Esophagus muscularis mucosa (tissue), 4 donors: ENCODE results near the gene ARNT2. TPM values are rescaled to one million over a fixed set of nuclear protein-coding genes. Genes with fewer than 3 reads are reported as not detected.

Experiments
- DNase-seq: peaks from one replicate; pipeline ENCODE4 v3.0.0-alpha.2; 2017; ENCODE audit errors: extremely low spot score
- H3K27ac ChIP-seq, 4 donors: fragments of 200-600 bp; sonication (generic); replicated peaks in 1 of 4; 1 replicate in 3 of 4; 2 replicates in 1 of 4; pipeline ENCODE4 v1.5.1; 2016 to 2019; ENCODE audit warnings: mild to moderate bottlenecking in 1 of 4
- H3K27me3 ChIP-seq, 4 donors: fragments of 200-600 bp; sonication (generic); one replicate each; pipeline versions ENCODE4 v1.5.1 to v1.6.0; 2016 to 2019
- H3K36me3 ChIP-seq, 4 donors: fragments of 200-600 bp; sonication (generic); one replicate each; pipeline ENCODE4 v1.5.1; 2016 to 2019
- H3K4me1 ChIP-seq, 4 donors: fragments of 200-600 bp; sonication (generic); one replicate each; pipeline ENCODE4 v1.5.1; 2016 to 2019
- H3K4me3 ChIP-seq, 4 donors: fragments of 200-600 bp; sonication (generic); 1 replicate in 2 of 4; 2 replicates in 2 of 4; pipeline ENCODE4 v1.5.1; 2016 to 2019; ENCODE audit warnings: mild to moderate bottlenecking in 4 of 4, moderate library complexity in 1 of 4
- H3K9me3 ChIP-seq, 4 donors: fragments of 200-600 bp; sonication (generic); 1 replicate in 3 of 4; 2 replicates in 1 of 4; pipeline ENCODE4 v1.5.1; 2016 to 2019
- EP300 ChIP-seq: sonication (generic); formaldehyde crosslinking; IDR thresholded peaks from one replicate; pipeline ENCODE4 v1.6.1; 2017; ENCODE audit warnings: antibody characterized with exemption
- POLR2A ChIP-seq: fragments of 450-650 bp; IDR thresholded peaks from one replicate; pipeline ENCODE4 v1.6.1; 2017; ENCODE audit warnings: antibody characterized with exemption, moderate library complexity, mild to moderate bottlenecking, low read depth
- POLR2AphosphoS5 ChIP-seq, 2 donors: sonication (generic); formaldehyde crosslinking; IDR thresholded peaks; one replicate each; pipeline ENCODE4 v1.6.1; 2017; ENCODE audit warnings: antibody characterized with exemption in 2 of 2
- WGBS: methylation state at CpG from one replicate; pipeline ENCODE4 v1.1.5; 2018; 5-methylcytosine and 5-hydroxymethylcytosine counted together
- intact Hi-C: fragments of 100-400 bp; cut with DNase I; formaldehyde crosslinking; loops from one replicate; pipeline ENCODE4 v1.15.1; 2023
- total RNA-seq, 4 donors: library from RNA; depleted of rRNA; stranded (reverse); fragments of >200 nt; gene quantifications; one replicate each; pipeline versions ENCODE4 v1.1.0 to v1.2.1, GENCODE V29; 2016
- TF ChIP-seq, protein P1 (sequence below), 3 experiments: fragments of 200-600 bp in 2 of 3; fragments of 450-650 bp in 1 of 3; sonication (generic) in 2 of 3; IDR thresholded peaks; one replicate each; pipeline ENCODE4 v1.5.1; 2017 to 2019; ENCODE audit warnings: antibody characterized with exemption in 3 of 3, mild to moderate bottlenecking in 2 of 3, moderate library complexity in 1 of 3

The ARNT2 gene
- total RNA-seq, 4 donors from 2014 or later, result 5.4 to 14.6 (median 8.2) TPM

- Histone ChIP-seq H3K4me1 (peaks cover 8 to 56% (median 45%) of the 10 kb centered on the region in 4 donors), H3K36me3 (no peaks in the 10 kb centered on the region), H3K27ac (no peak overlapping the region), H3K9me3 (no peaks in the 10 kb centered on the region), H3K4me3 (no peak overlapping the region), H3K27me3 (no peaks in the 10 kb centered on the region)
- no peak for DNase-seq
- TF ChIP-seq POLR2AphosphoS5 (IDR thresholded peaks at IDR 0.05), result no peak
- TF ChIP-seq POLR2A, result no peak
- TF ChIP-seq EP300, result no peak
- TF ChIP-seq, protein P1, sequence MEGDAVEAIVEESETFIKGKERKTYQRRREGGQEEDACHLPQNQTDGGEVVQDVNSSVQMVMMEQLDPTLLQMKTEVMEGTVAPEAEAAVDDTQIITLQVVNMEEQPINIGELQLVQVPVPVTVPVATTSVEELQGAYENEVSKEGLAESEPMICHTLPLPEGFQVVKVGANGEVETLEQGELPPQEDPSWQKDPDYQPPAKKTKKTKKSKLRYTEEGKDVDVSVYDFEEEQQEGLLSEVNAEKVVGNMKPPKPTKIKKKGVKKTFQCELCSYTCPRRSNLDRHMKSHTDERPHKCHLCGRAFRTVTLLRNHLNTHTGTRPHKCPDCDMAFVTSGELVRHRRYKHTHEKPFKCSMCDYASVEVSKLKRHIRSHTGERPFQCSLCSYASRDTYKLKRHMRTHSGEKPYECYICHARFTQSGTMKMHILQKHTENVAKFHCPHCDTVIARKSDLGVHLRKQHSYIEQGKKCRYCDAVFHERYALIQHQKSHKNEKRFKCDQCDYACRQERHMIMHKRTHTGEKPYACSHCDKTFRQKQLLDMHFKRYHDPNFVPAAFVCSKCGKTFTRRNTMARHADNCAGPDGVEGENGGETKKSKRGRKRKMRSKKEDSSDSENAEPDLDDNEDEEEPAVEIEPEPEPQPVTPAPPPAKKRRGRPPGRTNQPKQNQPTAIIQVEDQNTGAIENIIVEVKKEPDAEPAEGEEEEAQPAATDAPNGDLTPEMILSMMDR (IDR thresholded peaks at IDR 0.05), result no peak
- intact Hi-C loops, result no loop called here
- 74% methylated on average over 7 of the region's 7 CpGs for WGBS
Measured at GRCh38 chr15:80491163-80491847, 87.1 kb downstream of the ARNT2 start.

DNA sequence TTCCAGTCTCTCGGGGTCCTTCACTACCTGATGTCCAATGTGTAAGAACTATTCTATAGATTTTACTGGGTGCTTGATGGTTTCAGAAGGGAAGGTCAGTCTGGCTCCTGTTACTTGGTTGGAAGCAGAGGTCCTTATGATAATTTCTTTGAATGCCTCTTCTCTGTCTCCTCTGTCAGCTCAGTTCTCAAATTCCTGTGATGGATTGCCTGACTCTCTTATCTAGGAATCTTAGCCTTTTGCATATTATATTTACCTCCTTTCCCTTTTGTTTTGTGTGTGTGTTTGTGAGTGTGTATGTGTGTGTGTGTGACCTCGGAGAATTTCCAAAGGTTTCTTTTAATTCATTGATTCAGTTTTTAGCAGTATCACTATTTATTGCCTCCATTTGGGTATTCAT lies 88.2 kb downstream of the ARNT2 start:
- no peak overlapping the region for H3K27ac ChIP-seq
- TF ChIP-seq POLR2AphosphoS5 (IDR thresholded peaks at IDR 0.05) (no peak), EP300 (no peak), POLR2A (no peak)
- TF ChIP-seq, protein P1 (IDR thresholded peaks at IDR 0.05), result no peak
- H3K9me3 ChIP-seq, result no peaks in the 10 kb centered on the region
- H3K27me3 ChIP-seq, result no peaks in the 10 kb centered on the region
- WGBS, result 91% methylated on average over 2 of the region's 2 CpGs
- no peaks in the 10 kb centered on the region for H3K36me3 ChIP-seq
- H3K4me1 ChIP-seq, result peaks cover 8 to 62% (median 42%) of the 10 kb centered on the region in 4 donors
- intact Hi-C loops, result no loop called here
- no peak overlapping the region for H3K4me3 ChIP-seq
- no peak for DNase-seq

GRCh38 chr15:80492874-80493273 lies 88.7 kb downstream of the ARNT2 start:
- H3K27ac ChIP-seq, result no peak overlapping the region
- no peak overlapping the region for H3K4me3 ChIP-seq
- no peak for DNase-seq
- peaks cover 8 to 58% (median 38%) of the 10 kb centered on the region in 4 donors for H3K4me1 ChIP-seq
- TF ChIP-seq POLR2AphosphoS5 (IDR thresholded peaks at IDR 0.05) (no peak), EP300 (no peak), POLR2A (no peak)
- TF ChIP-seq, protein P1 (IDR thresholded peaks at IDR 0.05), result no peak
- intact Hi-C loops, result no loop called here
- H3K9me3 ChIP-seq, result no peaks in the 10 kb centered on the region
- WGBS, result 81% methylated on average over 3 of the region's 3 CpGs
- H3K27me3 ChIP-seq, result no peaks in the 10 kb centered on the region
- H3K36me3 ChIP-seq, result no peaks in the 10 kb centered on the region

- no peaks in the 10 kb centered on the region for H3K36me3 ChIP-seq
- peaks cover 5 to 43% (median 28%) of the 10 kb centered on the region in 4 donors for H3K4me1 ChIP-seq
- WGBS, result 68% methylated on average over 3 of the region's 5 CpGs
- H3K9me3 ChIP-seq, result no peaks in the 10 kb centered on the region
- H3K4me3 ChIP-seq, result no peak overlapping the region
- intact Hi-C loops, result no loop called here
- DNase-seq, result no peak
- TF ChIP-seq POLR2A (no peak), POLR2AphosphoS5 (IDR thresholded peaks at IDR 0.05) (no peak), EP300 (no peak)
- TF ChIP-seq, protein P1 (IDR thresholded peaks at IDR 0.05), result no peak
- peak overlapping the region in 1 of 4 donors; percentile 1 for H3K27ac ChIP-seq
- H3K27me3 ChIP-seq, result no peaks in the 10 kb centered on the region
Measured at GRCh38 chr15:80494351-80494751, 90.2 kb downstream of the ARNT2 start.

GRCh38 chr15:80494756-80495155 lies 90.6 kb downstream of the ARNT2 start:
- no peak for DNase-seq
- TF ChIP-seq EP300 (no peak), POLR2AphosphoS5 (IDR thresholded peaks at IDR 0.05) (no peak), POLR2A (no peak)
- TF ChIP-seq, protein P1 (IDR thresholded peaks at IDR 0.05), result no peak
- Histone ChIP-seq H3K36me3 (no peaks in the 10 kb centered on the region), H3K4me1 (peaks cover 1 to 39% (median 24%) of the 10 kb centered on the region in 4 donors), H3K9me3 (no peaks in the 10 kb centered on the region), H3K27ac (peak overlapping the region in 1 of 4 donors; percentile 1), H3K4me3 (no peak overlapping the region), H3K27me3 (no peaks in the 10 kb centered on the region)
- WGBS, result 95% methylated on average over 2 of the region's 3 CpGs
- intact Hi-C loops, result no loop called here
